OCI-LY7 (cell line): ENCODE results near the gene AFF3. TPM values are rescaled to one million over a fixed set of nuclear protein-coding genes. Genes with fewer than 3 reads are reported as not detected.

Experiments
- BruUV-seq: library from RNA; stranded (reverse); fragments of 400-500 nt; replicated peaks from 2 replicates; lab custom pipeline; 2021; lab: Mats Ljungman, UMichigan
- CTCF ChIA-PET: fragments of 300-600 bp; sonication (Branson Sonifier 250); formaldehyde crosslinking; loops from one replicate; lab custom pipeline; 2022; ENCODE audit warnings: antibody characterized with exemption; ENCODE audit not compliant: unreplicated experiment; lab: Charles Lee
- POLR2A ChIA-PET: fragments of 300-600 bp; sonication (Branson Sonifier 250); formaldehyde crosslinking; loops from one replicate; lab custom pipeline; 2022; ENCODE audit warnings: antibody characterized with exemption; lab: Charles Lee
- DNase-seq: peaks from one replicate; pipeline ENCODE4 v3.0.0-alpha.2; 2015; ENCODE audit warnings: low spot score
- H2AFZ ChIP-seq: fragments of 200-600 bp; sonication (generic), shearing (Covaris generic); 2 replicates; pipeline ENCODE4 v1.6.1; 2014; ENCODE audit warnings: mild to moderate bottlenecking, antibody characterized with exemption, low read length, moderate library complexity
- H3K27ac ChIP-seq: fragments of 200-600 bp; sonication (generic); 2 replicates; pipeline ENCODE4 v1.5.1; 2014; ENCODE audit warnings: mixed run types, low read depth, mild to moderate bottlenecking, moderate library complexity, low read length, inconsistent platforms; ENCODE audit not compliant: poor library complexity, severe bottlenecking
- H3K36me3 ChIP-seq: fragments of 200-600 bp; sonication (generic); 2 replicates; pipeline ENCODE4 v1.6.1; 2014; ENCODE audit warnings: mild to moderate bottlenecking, antibody characterized with exemption, low read length, moderate library complexity, mixed read lengths; ENCODE audit not compliant: insufficient read depth
- H3K4me1 ChIP-seq: fragments of 200-600 bp; sonication (generic); 2 replicates; pipeline ENCODE4 v1.5.1; 2014; ENCODE audit warnings: mild to moderate bottlenecking, low read length; ENCODE audit not compliant: insufficient read depth, poor library complexity, severe bottlenecking
- H3K4me2 ChIP-seq: fragments of 200-600 bp; sonication (generic); 2 replicates; pipeline ENCODE4 v1.6.1; 2014; ENCODE audit warnings: mild to moderate bottlenecking, low read length
- H3K4me3 ChIP-seq: fragments of 200-600 bp; sonication (generic); 2 replicates; pipeline ENCODE4 v1.5.1; 2014; ENCODE audit warnings: mild to moderate bottlenecking, low read depth, low read length; ENCODE audit not compliant: poor library complexity, severe bottlenecking
- H3K79me2 ChIP-seq: fragments of 200-600 bp; sonication (generic); 2 replicates; pipeline ENCODE4 v1.6.1; 2016; ENCODE audit warnings: low read depth, mild to moderate bottlenecking, low read length, moderate library complexity, mixed read lengths; ENCODE audit not compliant: insufficient read depth
- H3K9me2 ChIP-seq: fragments of 200-600 bp; sonication (generic); 2 replicates; pipeline ENCODE4 v1.6.1; 2016; ENCODE audit warnings: mild to moderate bottlenecking, low read length, mixed read lengths; ENCODE audit not compliant: insufficient read depth
- H3K9me3 ChIP-seq: fragments of 200-600 bp; sonication (generic); 2 replicates; pipeline ENCODE4 v1.6.1; 2014; ENCODE audit warnings: mild to moderate bottlenecking, mixed run types, low read length, mixed read lengths
- H4K20me1 ChIP-seq: fragments of 200-600 bp; sonication (generic); 2 replicates; pipeline ENCODE4 v1.6.1; 2014; ENCODE audit warnings: mild to moderate bottlenecking, antibody characterized with exemption, low read length, moderate library complexity, mixed read lengths; ENCODE audit not compliant: insufficient read depth
- CTCF ChIP-seq: fragments of 200-600 bp; sonication (generic); conservative IDR thresholded peaks from 2 replicates; pipeline ENCODE4 v1.5.1; 2014; ENCODE audit warnings: mild to moderate bottlenecking, antibody characterized with exemption, low read length, moderate library complexity, mixed read lengths
- EZH2phosphoT487 ChIP-seq: fragments of 200-600 bp; sonication (generic); IDR thresholded peaks from 2 replicates; pipeline ENCODE4 v1.6.1; 2018; ENCODE audit warnings: low read depth, borderline replicate concordance, mild to moderate bottlenecking, mixed run types, antibody characterized with exemption, low read length, moderate library complexity, mixed read lengths
- intact Hi-C: fragments of 100-400 bp; cut with micrococcal nuclease; formaldehyde crosslinking; loops from one replicate; pipeline ENCODE4 v1.10.0; 2022; ENCODE audit not compliant: unreplicated experiment
- total RNA-seq, 2 experiments: library from RNA; depleted of rRNA in 1 of 2; stranded (reverse); fragments of >200 nt in 1 of 2; shearing (Covaris generic) in 1 of 2; gene quantifications; 2 replicates each; pipeline ENCODE4 v1.2.3, GENCODE V29; 2014 to 2022

Gene AFF3
- total RNA-seq, 2 experiments from 2014 or later = 131 to 133 TPM

GRCh38 chr2:100054426-100054825 lies 88.0 kb downstream of the AFF3 start:
- H4K20me1 ChIP-seq = no peaks in the 10 kb centered on the region
- no peak overlapping the region for H2AFZ ChIP-seq
- BruUV-seq = no TSS peak
- H3K36me3 ChIP-seq = peaks cover 88% of the 10 kb centered on the region
- H3K27ac ChIP-seq = no peak overlapping the region
- no peak for TF ChIP-seq EZH2phosphoT487
- TF ChIP-seq CTCF = no peak
- H3K79me2 ChIP-seq = no peaks in the 10 kb centered on the region
- H3K4me2 ChIP-seq = no peak overlapping the region
- ChIA-PET POLR2A (interaction anchor here (1.1 kb wide), 1 partner anchor 17 kb away, joined by 3 read pairs; no protein-coding TSS in a partner anchor), CTCF (no interaction called here)
- peaks cover 4% of the 10 kb centered on the region for H3K4me1 ChIP-seq
- no peaks in the 10 kb centered on the region for H3K9me3 ChIP-seq
- DNase-seq = no peak
- H3K9me2 ChIP-seq = no peaks in the 10 kb centered on the region
- intact Hi-C loops = no loop called here
- no peak overlapping the region for H3K4me3 ChIP-seq

GRCh38 chr2:100053087-100053885 lies 89.1 kb downstream of the AFF3 start:
- CTCF ChIA-PET = interaction anchor here (0.6 kb wide), 1 partner anchor 22 kb away, joined by 4 read pairs; no protein-coding TSS in a partner anchor

More at GRCh38 chr2:100053087-100053885, 89.1 kb downstream of the AFF3 start:
- Histone ChIP-seq H3K79me2 (no peaks in the 10 kb centered on the region), H3K27ac (no peak overlapping the region), H3K36me3 (peaks cover 79% of the 10 kb centered on the region), H3K4me3 (no peak overlapping the region), H2AFZ (no peak overlapping the region), H3K9me3 (no peaks in the 10 kb centered on the region), H3K4me2 (no peak overlapping the region), H3K4me1 (no peaks in the 10 kb centered on the region), H4K20me1 (no peaks in the 10 kb centered on the region), H3K9me2 (no peaks in the 10 kb centered on the region)
- BruUV-seq = no TSS peak
- intact Hi-C loops = no loop called here
- POLR2A ChIA-PET = interaction anchor here (0.6 to 1.4 kb wide), 3 partner anchors 11 to 1212 kb away, joined by 3 to 5 read pairs (median 3); no protein-coding TSS in a partner anchor
- TF ChIP-seq EZH2phosphoT487 (no peak), CTCF (no peak)
- DNase-seq = no peak
